Mesenchymal stem cell (in vitro differentiated cells and primary cell): ENCODE results near the gene NIP7.

Experiments
- DNase-seq: peaks from one replicate; pipeline ENCODE4 v3.0.0-alpha.2; 2013
- H2AFZ ChIP-seq: one replicate; pipeline ENCODE4 v1.6.1; 2013; ENCODE audit warnings: low read depth, mild to moderate bottlenecking, control low read depth, inconsistent platforms, low read length, moderate library complexity
- H2AK5ac ChIP-seq: 2 replicates; pipeline ENCODE4 v1.6.1; 2013; ENCODE audit warnings: low read length, moderate library complexity, mild to moderate bottlenecking, inconsistent platforms; ENCODE audit not compliant: severe bottlenecking
- H2BK120ac ChIP-seq: one replicate; pipeline ENCODE4 v1.6.1; 2013; ENCODE audit warnings: low read depth, mild to moderate bottlenecking, inconsistent platforms, low read length, moderate library complexity
- H2BK12ac ChIP-seq, 2 experiments: one replicate each; pipeline ENCODE4 v1.6.1; 2013; ENCODE audit warnings: inconsistent platforms in 2 of 2, low read length in 2 of 2, mild to moderate bottlenecking in 2 of 2, moderate library complexity in 2 of 2, control low read depth in 1 of 2
- H2BK15ac ChIP-seq: one replicate; pipeline ENCODE4 v1.6.1; 2013; ENCODE audit warnings: mild to moderate bottlenecking, low read depth, inconsistent platforms; ENCODE audit not compliant: poor library complexity, severe bottlenecking
- H2BK5ac ChIP-seq: 2 replicates; pipeline ENCODE4 v1.6.1; 2013; ENCODE audit warnings: low read depth, mild to moderate bottlenecking, low read length, control low read depth, inconsistent platforms; ENCODE audit not compliant: poor library complexity, severe bottlenecking
- H3K14ac ChIP-seq, 2 experiments: one replicate each; pipeline ENCODE4 v1.6.1; 2013; ENCODE audit warnings: inconsistent platforms in 2 of 2, low read length in 2 of 2, control low read depth in 1 of 2, mild to moderate bottlenecking in 1 of 2, moderate library complexity in 1 of 2
- H3K18ac ChIP-seq, 2 experiments: one replicate each; pipeline ENCODE4 v1.6.1; 2013; ENCODE audit warnings: inconsistent platforms in 2 of 2, low read length in 2 of 2, control low read depth in 1 of 2, low read depth in 1 of 2, mild to moderate bottlenecking in 1 of 2
- H3K23ac ChIP-seq, 2 experiments: one replicate each; pipeline ENCODE4 v1.6.1; 2013; ENCODE audit warnings: inconsistent platforms in 2 of 2, low read length in 2 of 2, mild to moderate bottlenecking in 2 of 2, moderate library complexity in 2 of 2, control low read depth in 1 of 2
- H3K27ac ChIP-seq: 2 replicates; pipeline ENCODE4 v1.5.1; 2013; ENCODE audit warnings: mild to moderate bottlenecking, moderate library complexity, low read length, control low read depth, inconsistent platforms; ENCODE audit not compliant: poor library complexity, severe bottlenecking
- H3K27me3 ChIP-seq, 2 experiments: 2 replicates each; pipeline versions ENCODE4 v1.6.1 to v1.7.0; 2013; ENCODE audit warnings: low read length in 2 of 2, mild to moderate bottlenecking in 2 of 2, moderate library complexity in 2 of 2, control low read depth in 1 of 2, inconsistent platforms in 1 of 2; ENCODE audit not compliant: control insufficient read depth in 1 of 2, insufficient read depth in 1 of 2
- H3K36me3 ChIP-seq, 2 experiments: 2 replicates each; pipeline versions ENCODE4 v1.6.1 to v1.7.0; 2013; ENCODE audit warnings: low read length in 2 of 2, control low read depth in 1 of 2, inconsistent platforms in 1 of 2, low read depth in 1 of 2, mild to moderate bottlenecking in 1 of 2; ENCODE audit not compliant: insufficient read depth in 2 of 2, control insufficient read depth in 1 of 2
- H3K4ac ChIP-seq, 2 experiments: one replicate each; pipeline ENCODE4 v1.6.1; 2013; ENCODE audit warnings: inconsistent platforms in 2 of 2, low read length in 2 of 2, mild to moderate bottlenecking in 2 of 2, moderate library complexity in 2 of 2, control low read depth in 1 of 2, low read depth in 1 of 2
- H3K4me1 ChIP-seq: 2 replicates; pipeline ENCODE4 v1.6.1; 2013; ENCODE audit warnings: low read depth, low read length, control low read depth; ENCODE audit not compliant: control insufficient read depth, insufficient read depth
- H3K4me2 ChIP-seq: 2 replicates; pipeline ENCODE4 v1.6.1; 2013; ENCODE audit warnings: low read length, mild to moderate bottlenecking, inconsistent platforms; ENCODE audit not compliant: poor library complexity, severe bottlenecking
- H3K4me3 ChIP-seq, 2 experiments: 2 replicates each; pipeline versions ENCODE4 v1.5.1 to v1.7.0; 2013; ENCODE audit warnings: low read length in 2 of 2, mild to moderate bottlenecking in 2 of 2, control low read depth in 1 of 2, low read depth in 1 of 2; ENCODE audit not compliant: insufficient read depth in 1 of 2
- H3K79me1 ChIP-seq: replicated peaks from 2 replicates; pipeline ENCODE4 v1.6.1; 2013; ENCODE audit warnings: mild to moderate bottlenecking, control low read depth, low read length, inconsistent platforms; ENCODE audit not compliant: poor library complexity, severe bottlenecking
- H3K9ac ChIP-seq: 2 replicates; pipeline ENCODE4 v1.7.0; 2013; ENCODE audit warnings: mild to moderate bottlenecking, low read length, moderate library complexity
- H3K9me3 ChIP-seq: 2 replicates; pipeline ENCODE4 v1.7.0; 2013; ENCODE audit warnings: mild to moderate bottlenecking, low read length; ENCODE audit not compliant: control insufficient read depth
- H4K8ac ChIP-seq: one replicate; pipeline ENCODE4 v1.6.1; 2013; ENCODE audit warnings: inconsistent platforms, mild to moderate bottlenecking, low read length, moderate library complexity
- H4K91ac ChIP-seq: one replicate; pipeline ENCODE4 v1.6.1; 2013; ENCODE audit warnings: mild to moderate bottlenecking, low read length, inconsistent platforms
- WGBS: methylation state at CpG from one replicate; pipeline ENCODE4 v1.1.7; 2013; ENCODE audit warnings: mixed read lengths; 5-methylcytosine and 5-hydroxymethylcytosine counted together

Gene NIP7

DNA sequence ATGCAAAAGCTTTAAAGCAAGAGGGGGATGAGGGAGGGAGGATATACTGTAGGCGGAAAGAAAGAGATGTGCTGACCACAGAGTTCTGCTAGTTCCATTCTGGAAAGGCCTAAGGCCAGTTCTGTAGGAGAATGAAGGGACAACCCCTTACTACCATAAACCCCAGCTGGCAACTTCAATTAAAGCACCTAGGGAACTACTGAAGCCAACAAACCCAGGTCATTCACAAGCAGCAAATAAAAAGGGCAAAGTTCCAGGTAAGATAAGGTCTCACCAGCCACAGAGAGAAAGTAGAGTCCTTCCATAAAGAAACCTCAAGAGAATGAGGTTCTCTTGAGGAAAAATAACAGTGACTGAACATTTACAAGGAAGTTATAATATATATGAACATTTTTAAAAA lies 33.4 kb downstream of the NIP7 start:
- no peak overlapping the region for H2AK5ac ChIP-seq
- no peak overlapping the region for H2BK5ac ChIP-seq
- H4K91ac ChIP-seq: no peak overlapping the region
- H3K27ac ChIP-seq: no peak overlapping the region
- no peak for DNase-seq
- H4K8ac ChIP-seq: no peak overlapping the region
- no peak overlapping the region for H2BK15ac ChIP-seq
- no peak overlapping the region for H2BK120ac ChIP-seq
- WGBS: no CpG with 5 or more reads among the region's 1 CpG
- no peak overlapping the region for H3K18ac ChIP-seq
- H2AFZ ChIP-seq: no peak overlapping the region
- H3K36me3 ChIP-seq: peaks cover 22 to 75% of the 10 kb centered on the region in 2 experiments
- H3K79me1 ChIP-seq: peaks cover 20% of the 10 kb centered on the region
- H3K27me3 ChIP-seq: no peaks in the 10 kb centered on the region
- no peak overlapping the region for H3K14ac ChIP-seq
- H3K23ac ChIP-seq: no peak overlapping the region
- no peak overlapping the region for H2BK12ac ChIP-seq
- no peak overlapping the region for H3K9ac ChIP-seq
- no peak overlapping the region for H3K4me3 ChIP-seq
- H3K9me3 ChIP-seq: no peaks in the 10 kb centered on the region
- no peak overlapping the region for H3K4ac ChIP-seq
- H3K4me1 ChIP-seq: no peaks in the 10 kb centered on the region
- H3K4me2 ChIP-seq: no peak overlapping the region

DNA sequence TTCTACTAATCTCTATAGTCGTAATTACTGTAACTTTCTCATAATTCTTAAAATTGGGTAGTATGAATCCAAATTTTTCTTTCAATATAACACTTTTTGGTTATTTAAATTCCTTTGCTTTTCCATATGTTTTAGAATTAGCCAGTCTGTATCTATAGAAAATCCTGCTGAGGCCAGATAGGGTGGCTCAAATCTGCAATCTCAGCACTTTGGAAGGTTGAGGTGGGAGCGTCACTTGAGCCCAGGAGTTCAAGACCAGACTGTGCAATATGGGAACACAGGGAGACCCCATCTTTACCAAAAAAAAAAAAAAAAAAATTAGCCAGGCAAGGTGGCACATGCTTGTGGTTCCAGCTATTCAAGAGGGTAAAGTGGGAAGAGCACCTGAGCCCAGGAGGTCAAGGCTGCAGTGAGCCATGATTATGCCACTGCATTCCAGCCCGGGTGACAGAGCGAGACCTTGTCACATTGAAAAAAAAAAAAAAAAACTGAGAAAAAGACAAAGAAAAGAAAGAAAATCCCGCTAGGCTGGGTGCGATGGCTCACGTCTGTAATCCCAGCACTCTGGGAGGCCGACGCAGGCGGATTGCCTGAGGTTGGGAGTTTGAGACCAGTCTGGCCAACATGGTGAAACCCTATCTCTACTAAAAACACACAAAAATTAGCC lies 37.0 kb downstream of the NIP7 start:
- no peak for DNase-seq
- H3K27ac ChIP-seq: no peak overlapping the region
- no peak overlapping the region for H3K4me2 ChIP-seq
- H3K23ac ChIP-seq: no peak overlapping the region
- H3K18ac ChIP-seq: no peak overlapping the region
- H4K91ac ChIP-seq: no peak overlapping the region
- no peak overlapping the region for H3K9ac ChIP-seq
- no peak overlapping the region for H4K8ac ChIP-seq
- H2BK5ac ChIP-seq: no peak overlapping the region
- no peak overlapping the region for H2BK120ac ChIP-seq
- H2BK12ac ChIP-seq: no peak overlapping the region
- H2BK15ac ChIP-seq: no peak overlapping the region
- no peak overlapping the region for H3K4ac ChIP-seq
- no peaks in the 10 kb centered on the region for H3K27me3 ChIP-seq
- H3K36me3 ChIP-seq: peaks cover 17 to 76% of the 10 kb centered on the region in 2 experiments
- H3K9me3 ChIP-seq: no peaks in the 10 kb centered on the region
- H3K4me3 ChIP-seq: no peak overlapping the region
- no peaks in the 10 kb centered on the region for H3K4me1 ChIP-seq
- H3K79me1 ChIP-seq: peaks cover 23% of the 10 kb centered on the region
- no peak overlapping the region for H3K14ac ChIP-seq
- H2AFZ ChIP-seq: no peak overlapping the region
- 96% methylated on average over 9 of the region's 10 CpGs for whole genome bisulfite sequencing
- no peak overlapping the region for H2AK5ac ChIP-seq

DNA sequence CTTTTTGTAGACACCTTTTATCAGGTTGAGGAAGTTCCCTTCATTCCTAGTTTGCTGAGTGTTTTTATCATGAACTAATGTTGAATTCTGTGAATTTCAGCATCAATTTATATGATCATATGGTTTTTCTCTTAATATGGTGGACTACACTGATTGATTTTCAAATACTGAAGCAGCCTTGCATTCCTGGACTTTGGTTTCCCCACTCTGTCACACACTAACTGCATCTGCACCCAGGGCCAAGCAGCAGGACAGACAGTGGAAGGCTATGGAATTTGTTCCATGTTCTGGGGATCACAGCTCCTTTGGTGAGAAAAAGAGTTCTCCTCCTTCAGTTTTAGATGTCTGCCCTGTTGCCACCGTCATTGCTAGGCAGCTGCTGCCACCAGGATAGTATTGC lies 38.5 kb downstream of the NIP7 start:
- Histone ChIP-seq H2BK15ac (no peak overlapping the region), H4K91ac (no peak overlapping the region), H4K8ac (no peak overlapping the region), H3K14ac (no peak overlapping the region), H2BK5ac (no peak overlapping the region), H3K4me1 (no peaks in the 10 kb centered on the region), H2BK12ac (no peak overlapping the region), H3K9ac (no peak overlapping the region), H3K23ac (no peak overlapping the region), H2AK5ac (no peak overlapping the region), H3K27me3 (no peaks in the 10 kb centered on the region), H3K79me1 (peaks cover 24% of the 10 kb centered on the region), H2AFZ (no peak overlapping the region), H3K4ac (no peak overlapping the region), H3K36me3 (peaks cover 17 to 78% of the 10 kb centered on the region in 2 experiments), H3K4me2 (no peak overlapping the region), H3K18ac (no peak overlapping the region), H3K27ac (no peak overlapping the region), H2BK120ac (no peak overlapping the region), H3K4me3 (no peak overlapping the region), H3K9me3 (no peaks in the 10 kb centered on the region)
- 96% methylated on average over 1 of the region's 1 CpG for WGBS
- DNase-seq: no peak

DNA sequence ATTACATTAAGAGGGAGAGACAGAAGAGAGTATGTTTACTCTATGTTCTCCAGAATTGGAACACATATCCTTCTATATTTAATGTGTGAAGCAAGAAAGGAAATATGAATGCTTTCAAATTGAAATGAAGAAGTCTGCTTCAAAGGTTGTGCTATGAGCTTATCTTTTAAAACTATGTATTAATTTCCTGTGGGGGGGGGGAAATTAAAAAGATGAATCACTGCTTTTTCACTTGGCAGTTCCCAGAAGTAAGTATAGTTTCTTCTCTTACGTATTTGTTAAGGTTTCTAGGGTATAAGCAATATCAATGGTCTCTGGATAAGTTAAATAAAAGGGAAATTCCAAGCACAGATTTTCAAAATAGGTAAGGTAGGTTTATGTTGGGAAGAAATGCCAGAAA lies 39.2 kb downstream of the NIP7 start:
- Histone ChIP-seq H3K79me1 (peaks cover 21% of the 10 kb centered on the region), H4K8ac (no peak overlapping the region), H4K91ac (no peak overlapping the region), H3K23ac (no peak overlapping the region), H3K4me3 (no peak overlapping the region), H3K4ac (no peak overlapping the region), H3K4me2 (no peak overlapping the region), H2BK5ac (no peak overlapping the region), H3K18ac (no peak overlapping the region), H2AK5ac (no peak overlapping the region), H3K9ac (peak overlapping the region; percentile 6), H2BK15ac (no peak overlapping the region), H2BK12ac (no peak overlapping the region), H3K36me3 (peaks cover 17 to 78% of the 10 kb centered on the region in 2 experiments), H2AFZ (no peak overlapping the region), H3K27me3 (no peaks in the 10 kb centered on the region), H3K9me3 (no peaks in the 10 kb centered on the region), H3K14ac (no peak overlapping the region), H3K4me1 (no peaks in the 10 kb centered on the region), H2BK120ac (no peak overlapping the region), H3K27ac (no peak overlapping the region)
- DNase-seq: no peak
- WGBS: 100% methylated on average over 1 of the region's 1 CpG
